ENCODE measurements around the gene HYI. TPM values are rescaled to one million over a fixed set of nuclear protein-coding genes. Genes with fewer than 3 reads are reported as not detected.

HYI gene
- total RNA-seq, 1 donor from 2014 or later: 10.0 TPM

- intact Hi-C loops (cut with micrococcal nuclease): no loop called here
- H3K27ac Mint-ChIP-seq: no peak overlapping the region
- H3K4me1 Mint-ChIP-seq: peaks cover 2% of the 10 kb centered on the region
- peaks cover 78% of the 10 kb centered on the region for H3K36me3 Mint-ChIP-seq (ENCODE audit: low read depth)
- POLR2A ChIA-PET: no interaction called here
- no peak for TF ChIP-seq CTCF (IDR thresholded peaks at IDR 0.05)
- H3K4me3 Mint-ChIP-seq: no peak overlapping the region
- no peaks in the 10 kb centered on the region for H3K27me3 Mint-ChIP-seq
- no peaks in the 10 kb centered on the region for H3K9me3 Mint-ChIP-seq
- CTCF ChIA-PET: no interaction called here
- ATAC-seq (ENCODE audit: low read depth): no peak
- DNase-seq: no peak
Measured at GRCh38 chr1:43405219-43405875, 48.4 kb downstream of the HYI start.

GRCh38 chr1:43404353-43404752 is 49.4 kb downstream of the HYI start:
- no peak for ATAC-seq (ENCODE audit: low read depth)

GRCh38 chr1:43402089-43402865 is 51.5 kb downstream of the HYI start:
- intact Hi-C loops (cut with micrococcal nuclease): no loop called here
- Mint-ChIP-seq H3K9me3 (no peaks in the 10 kb centered on the region), H3K4me3 (no peak overlapping the region), H3K27me3 (no peaks in the 10 kb centered on the region), H3K36me3 (ENCODE audit: low read depth) (peaks cover 53% of the 10 kb centered on the region), H3K4me1 (peaks cover 2% of the 10 kb centered on the region), H3K27ac (no peak overlapping the region)
- POLR2A ChIA-PET: no interaction called here
- no peak for DNase-seq
- TF ChIP-seq CTCF (IDR thresholded peaks at IDR 0.05): no peak
- CTCF ChIA-PET: no interaction called here
- ATAC-seq (ENCODE audit: low read depth): no peak

More at GRCh38 chr1:43404353-43404752, 49.4 kb downstream of the HYI start:
- intact Hi-C loops (cut with micrococcal nuclease): no loop called here
- Mint-ChIP-seq H3K27me3 (no peaks in the 10 kb centered on the region), H3K4me3 (no peak overlapping the region), H3K9me3 (no peaks in the 10 kb centered on the region), H3K27ac (no peak overlapping the region), H3K36me3 (ENCODE audit: low read depth) (peaks cover 70% of the 10 kb centered on the region), H3K4me1 (peaks cover 2% of the 10 kb centered on the region)
- no peak for DNase-seq
- no peak for TF ChIP-seq CTCF (IDR thresholded peaks at IDR 0.05)
- CTCF ChIA-PET: interaction anchor here (0.9 kb wide), 1 partner anchor 10 kb away, joined by 3 read pairs; no protein-coding TSS in a partner anchor
- POLR2A ChIA-PET: no interaction called here

Other genes with a start within 250 kb of the HYI start
- gene TMEM125, start 183.9 kb downstream of the HYI start, total RNA-seq: not detected in 2 replicates
- gene C1orf210, start 168.3 kb downstream of the HYI start, total RNA-seq: not detected in 2 replicates
- not detected in 2 replicates for gene TIE1, start 152.9 kb downstream of the HYI start, total RNA-seq
- not detected in 2 replicates for gene MPL, start 116.1 kb downstream of the HYI start, total RNA-seq
- gene CDC20, start 95.0 kb downstream of the HYI start, total RNA-seq: 3.2 and 4.2 TPM in 2 replicates
- gene ELOVL1, start 85.9 kb downstream of the HYI start, total RNA-seq: 80.2 and 84.2 TPM in 2 replicates
- gene MED8, start 64.1 kb downstream of the HYI start, total RNA-seq: 33.8 and 37.2 TPM in 2 replicates
- 108 and 139 TPM in 2 replicates for gene SZT2, start 64.0 kb downstream of the HYI start, total RNA-seq
- gene PTPRF, start 77.0 kb upstream of the HYI start, total RNA-seq: 0.10 TPM in 1 of 2 replicates, not detected in the other
- 48.3 and 49.3 TPM in 2 replicates for gene KDM4A, start 196.2 kb upstream of the HYI start, total RNA-seq